ENCODE data around the gene KLHL33. TPM values are rescaled to one million over a fixed set of nuclear protein-coding genes. Genes with fewer than 3 reads are reported as not detected.

The KLHL33 gene
- total RNA-seq, 4 donors from 2014 or later: 0.12 to 2.0 (median 0.39) TPM

- TF ChIP-seq, protein P1, sequence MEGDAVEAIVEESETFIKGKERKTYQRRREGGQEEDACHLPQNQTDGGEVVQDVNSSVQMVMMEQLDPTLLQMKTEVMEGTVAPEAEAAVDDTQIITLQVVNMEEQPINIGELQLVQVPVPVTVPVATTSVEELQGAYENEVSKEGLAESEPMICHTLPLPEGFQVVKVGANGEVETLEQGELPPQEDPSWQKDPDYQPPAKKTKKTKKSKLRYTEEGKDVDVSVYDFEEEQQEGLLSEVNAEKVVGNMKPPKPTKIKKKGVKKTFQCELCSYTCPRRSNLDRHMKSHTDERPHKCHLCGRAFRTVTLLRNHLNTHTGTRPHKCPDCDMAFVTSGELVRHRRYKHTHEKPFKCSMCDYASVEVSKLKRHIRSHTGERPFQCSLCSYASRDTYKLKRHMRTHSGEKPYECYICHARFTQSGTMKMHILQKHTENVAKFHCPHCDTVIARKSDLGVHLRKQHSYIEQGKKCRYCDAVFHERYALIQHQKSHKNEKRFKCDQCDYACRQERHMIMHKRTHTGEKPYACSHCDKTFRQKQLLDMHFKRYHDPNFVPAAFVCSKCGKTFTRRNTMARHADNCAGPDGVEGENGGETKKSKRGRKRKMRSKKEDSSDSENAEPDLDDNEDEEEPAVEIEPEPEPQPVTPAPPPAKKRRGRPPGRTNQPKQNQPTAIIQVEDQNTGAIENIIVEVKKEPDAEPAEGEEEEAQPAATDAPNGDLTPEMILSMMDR (IDR thresholded peaks at IDR 0.05): no peak
- ATAC-seq (ENCODE audit: low FRiP score): no peak
- DNase-seq (ENCODE audit: low spot score): no peak
Measured at GRCh38 chr14:20376071-20376588, 59.8 kb downstream of the KLHL33 start.

Small RNAs within 50 kb of the gene (small RNA-seq; reads per million reads assigned to genes)
- gene RNA5SP382: not detected

Other genes with a start within 250 kb of the KLHL33 start
- not detected for gene OR11G2, start 245.3 kb downstream of the KLHL33 start, total RNA-seq
- gene OR11H6, start 212.5 kb downstream of the KLHL33 start, total RNA-seq: not detected
- gene OR11H7, start 207.2 kb downstream of the KLHL33 start, total RNA-seq: not detected
- not detected for gene OR11H4, start 196.9 kb downstream of the KLHL33 start, total RNA-seq
- gene TTC5, start 130.2 kb downstream of the KLHL33 start, total RNA-seq: 10 to 100 TPM in 2 of 4 donors, 1 to 10 TPM in 2; 7.4 to 12.6 (median 10.0) TPM
- 10 to 100 TPM; 30.8 to 49.7 (median 36.8) TPM for gene CCNB1IP1, start 102.9 kb downstream of the KLHL33 start, total RNA-seq
- gene PARP2, start 92.5 kb downstream of the KLHL33 start, total RNA-seq: 10 to 100 TPM in 1 of 4 donors, 1 to 10 TPM in 3; 4.3 to 12.9 (median 7.7) TPM
- gene TEP1, start 22.7 kb downstream of the KLHL33 start, total RNA-seq: 10 to 100 TPM; 22.9 to 38.8 (median 27.8) TPM
- 10 to 100 TPM; 30.9 to 55.1 (median 53.4) TPM for gene OSGEP, start 18.6 kb upstream of the KLHL33 start, total RNA-seq
- 100 to 1,000 TPM; 110 to 146 (median 131) TPM for gene APEX1, start 19.1 kb upstream of the KLHL33 start, total RNA-seq
- gene PIP4P1, start 25.3 kb upstream of the KLHL33 start, total RNA-seq: 10 to 100 TPM; 20.4 to 24.4 (median 22.5) TPM
- gene PNP, start 33.2 kb upstream of the KLHL33 start, total RNA-seq: 100 to 1,000 TPM in 2 of 4 donors, 10 to 100 TPM in 2; 28.4 to 437 (median 117) TPM
- not detected for gene RNASE10, start 69.4 kb upstream of the KLHL33 start, total RNA-seq
- not detected for gene RNASE9, start 124.9 kb upstream of the KLHL33 start, total RNA-seq
- gene RNASE11, start 151.8 kb upstream of the KLHL33 start, total RNA-seq: not detected
- gene RNASE12, start 155.2 kb upstream of the KLHL33 start, total RNA-seq: not detected
- gene OR6S1, start 205.5 kb upstream of the KLHL33 start, total RNA-seq: not detected
- 100 to 1,000 TPM; 115 to 280 (median 181) TPM for gene RNASE4, start 248.4 kb upstream of the KLHL33 start, total RNA-seq

All from omental fat pad (tissue), 4 donors.